ENCODE results near the gene CBLB.

DNA sequence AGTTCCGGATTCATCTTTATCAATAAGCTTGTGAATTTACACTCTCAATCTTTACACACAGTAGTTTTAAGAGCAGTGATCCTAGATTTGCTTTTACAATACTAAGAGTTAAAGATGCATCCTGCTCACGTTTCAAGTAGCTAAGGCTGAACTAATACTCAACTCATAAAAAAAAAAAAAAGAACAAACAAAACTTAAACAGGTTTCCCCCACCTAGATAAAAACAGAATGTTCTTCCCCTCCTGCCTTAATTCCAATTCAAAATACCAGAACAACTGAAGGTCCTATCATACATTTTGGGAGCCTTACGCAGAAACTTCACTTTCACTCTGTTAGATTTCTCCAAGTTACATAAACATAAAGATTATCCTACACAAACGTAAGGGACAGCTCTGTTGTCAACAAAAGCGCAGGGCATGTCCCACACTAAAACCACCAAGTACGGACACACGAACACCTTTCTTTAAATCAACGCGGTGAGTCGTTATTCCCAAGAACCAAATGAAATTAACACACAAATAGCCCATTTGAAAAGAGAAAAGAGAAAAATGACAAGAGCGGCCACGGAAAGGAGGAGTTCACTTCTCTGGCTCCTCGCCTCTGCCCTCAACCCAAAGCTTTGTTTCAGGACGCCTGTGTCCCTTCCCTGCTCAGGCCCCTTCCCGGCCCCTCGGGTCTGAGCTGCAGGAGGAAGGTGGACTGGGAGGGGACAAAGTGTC lies 941 bp downstream of the CBLB start:
- TF ChIP-seq, protein P1, sequence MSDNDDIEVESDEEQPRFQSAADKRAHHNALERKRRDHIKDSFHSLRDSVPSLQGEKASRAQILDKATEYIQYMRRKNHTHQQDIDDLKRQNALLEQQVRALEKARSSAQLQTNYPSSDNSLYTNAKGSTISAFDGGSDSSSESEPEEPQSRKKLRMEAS (IDR thresholded peaks at IDR 0.05), result no peak
- TF ChIP-seq, protein P2, sequence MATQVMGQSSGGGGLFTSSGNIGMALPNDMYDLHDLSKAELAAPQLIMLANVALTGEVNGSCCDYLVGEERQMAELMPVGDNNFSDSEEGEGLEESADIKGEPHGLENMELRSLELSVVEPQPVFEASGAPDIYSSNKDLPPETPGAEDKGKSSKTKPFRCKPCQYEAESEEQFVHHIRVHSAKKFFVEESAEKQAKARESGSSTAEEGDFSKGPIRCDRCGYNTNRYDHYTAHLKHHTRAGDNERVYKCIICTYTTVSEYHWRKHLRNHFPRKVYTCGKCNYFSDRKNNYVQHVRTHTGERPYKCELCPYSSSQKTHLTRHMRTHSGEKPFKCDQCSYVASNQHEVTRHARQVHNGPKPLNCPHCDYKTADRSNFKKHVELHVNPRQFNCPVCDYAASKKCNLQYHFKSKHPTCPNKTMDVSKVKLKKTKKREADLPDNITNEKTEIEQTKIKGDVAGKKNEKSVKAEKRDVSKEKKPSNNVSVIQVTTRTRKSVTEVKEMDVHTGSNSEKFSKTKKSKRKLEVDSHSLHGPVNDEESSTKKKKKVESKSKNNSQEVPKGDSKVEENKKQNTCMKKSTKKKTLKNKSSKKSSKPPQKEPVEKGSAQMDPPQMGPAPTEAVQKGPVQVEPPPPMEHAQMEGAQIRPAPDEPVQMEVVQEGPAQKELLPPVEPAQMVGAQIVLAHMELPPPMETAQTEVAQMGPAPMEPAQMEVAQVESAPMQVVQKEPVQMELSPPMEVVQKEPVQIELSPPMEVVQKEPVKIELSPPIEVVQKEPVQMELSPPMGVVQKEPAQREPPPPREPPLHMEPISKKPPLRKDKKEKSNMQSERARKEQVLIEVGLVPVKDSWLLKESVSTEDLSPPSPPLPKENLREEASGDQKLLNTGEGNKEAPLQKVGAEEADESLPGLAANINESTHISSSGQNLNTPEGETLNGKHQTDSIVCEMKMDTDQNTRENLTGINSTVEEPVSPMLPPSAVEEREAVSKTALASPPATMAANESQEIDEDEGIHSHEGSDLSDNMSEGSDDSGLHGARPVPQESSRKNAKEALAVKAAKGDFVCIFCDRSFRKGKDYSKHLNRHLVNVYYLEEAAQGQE (IDR thresholded peaks at IDR 0.05), result no peak
- TF ChIP-seq, protein P3, sequence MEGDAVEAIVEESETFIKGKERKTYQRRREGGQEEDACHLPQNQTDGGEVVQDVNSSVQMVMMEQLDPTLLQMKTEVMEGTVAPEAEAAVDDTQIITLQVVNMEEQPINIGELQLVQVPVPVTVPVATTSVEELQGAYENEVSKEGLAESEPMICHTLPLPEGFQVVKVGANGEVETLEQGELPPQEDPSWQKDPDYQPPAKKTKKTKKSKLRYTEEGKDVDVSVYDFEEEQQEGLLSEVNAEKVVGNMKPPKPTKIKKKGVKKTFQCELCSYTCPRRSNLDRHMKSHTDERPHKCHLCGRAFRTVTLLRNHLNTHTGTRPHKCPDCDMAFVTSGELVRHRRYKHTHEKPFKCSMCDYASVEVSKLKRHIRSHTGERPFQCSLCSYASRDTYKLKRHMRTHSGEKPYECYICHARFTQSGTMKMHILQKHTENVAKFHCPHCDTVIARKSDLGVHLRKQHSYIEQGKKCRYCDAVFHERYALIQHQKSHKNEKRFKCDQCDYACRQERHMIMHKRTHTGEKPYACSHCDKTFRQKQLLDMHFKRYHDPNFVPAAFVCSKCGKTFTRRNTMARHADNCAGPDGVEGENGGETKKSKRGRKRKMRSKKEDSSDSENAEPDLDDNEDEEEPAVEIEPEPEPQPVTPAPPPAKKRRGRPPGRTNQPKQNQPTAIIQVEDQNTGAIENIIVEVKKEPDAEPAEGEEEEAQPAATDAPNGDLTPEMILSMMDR (IDR thresholded peaks at IDR 0.05; ENCODE audit: low read depth, low read length, missing input control), result no peak
- TF ChIP-seq, protein P4, sequence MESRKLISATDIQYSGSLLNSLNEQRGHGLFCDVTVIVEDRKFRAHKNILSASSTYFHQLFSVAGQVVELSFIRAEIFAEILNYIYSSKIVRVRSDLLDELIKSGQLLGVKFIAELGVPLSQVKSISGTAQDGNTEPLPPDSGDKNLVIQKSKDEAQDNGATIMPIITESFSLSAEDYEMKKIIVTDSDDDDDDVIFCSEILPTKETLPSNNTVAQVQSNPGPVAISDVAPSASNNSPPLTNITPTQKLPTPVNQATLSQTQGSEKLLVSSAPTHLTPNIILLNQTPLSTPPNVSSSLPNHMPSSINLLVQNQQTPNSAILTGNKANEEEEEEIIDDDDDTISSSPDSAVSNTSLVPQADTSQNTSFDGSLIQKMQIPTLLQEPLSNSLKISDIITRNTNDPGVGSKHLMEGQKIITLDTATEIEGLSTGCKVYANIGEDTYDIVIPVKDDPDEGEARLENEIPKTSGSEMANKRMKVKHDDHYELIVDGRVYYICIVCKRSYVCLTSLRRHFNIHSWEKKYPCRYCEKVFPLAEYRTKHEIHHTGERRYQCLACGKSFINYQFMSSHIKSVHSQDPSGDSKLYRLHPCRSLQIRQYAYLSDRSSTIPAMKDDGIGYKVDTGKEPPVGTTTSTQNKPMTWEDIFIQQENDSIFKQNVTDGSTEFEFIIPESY (IDR thresholded peaks at IDR 0.05), result no peak
